ENCODE results near the gene CPPED1.

DNA sequence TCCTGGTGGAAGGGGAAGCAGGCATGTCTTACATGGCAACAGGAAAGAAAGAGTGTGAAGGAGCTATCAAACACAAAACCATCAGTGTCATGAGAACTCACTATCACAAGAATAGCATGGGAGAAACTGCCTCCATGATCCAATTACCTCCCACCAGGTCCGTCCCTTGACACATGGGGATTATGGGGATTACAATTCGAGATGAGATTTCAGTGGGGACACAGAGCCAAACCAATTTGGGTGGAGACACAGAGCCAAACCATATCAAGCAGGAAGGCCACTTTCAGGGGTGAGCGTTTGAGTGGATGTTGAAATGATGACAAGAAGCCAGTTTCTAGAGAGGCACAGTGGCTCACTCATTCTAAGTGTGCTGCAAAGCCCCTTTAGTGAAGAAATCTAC lies 143.8 kb downstream of the CPPED1 start:
- TF ChIP-seq POLR2AphosphoS5 (IDR thresholded peaks at IDR 0.05) (no peak), POLR2A (IDR thresholded peaks at IDR 0.05) (no peak)

All from prostate gland (tissue), 1 donor.